Skeletal muscle tissue (tissue), 4 donors: ENCODE results near the gene EXTL1. TPM values are rescaled to one million over a fixed set of nuclear protein-coding genes. Genes with fewer than 3 reads are reported as not detected.

Experiments
- H3K27ac ChIP-seq: one replicate; pipeline ENCODE4 v1.7.0; 2013; ENCODE audit warnings: mild to moderate bottlenecking, low read depth, low read length, inconsistent platforms
- H3K27me3 ChIP-seq, 3 donors: one replicate each; pipeline ENCODE4 v1.7.0; 2013; ENCODE audit warnings: low read length in 3 of 3; ENCODE audit not compliant: control insufficient read depth in 3 of 3, insufficient read depth in 3 of 3
- H3K36me3 ChIP-seq, 3 donors: one replicate each; pipeline ENCODE4 v1.7.0; 2013; ENCODE audit warnings: low read length in 3 of 3; ENCODE audit not compliant: control insufficient read depth in 3 of 3, insufficient read depth in 3 of 3
- H3K4me1 ChIP-seq, 3 donors: one replicate each; pipeline ENCODE4 v1.7.0; 2013; ENCODE audit warnings: low read length in 3 of 3, mild to moderate bottlenecking in 3 of 3; ENCODE audit not compliant: control insufficient read depth in 3 of 3, insufficient read depth in 3 of 3
- H3K4me3 ChIP-seq, 3 donors: one replicate each; pipeline ENCODE4 v1.7.0; 2013; ENCODE audit warnings: low read length in 3 of 3
- H3K9ac ChIP-seq, 3 donors: one replicate each; pipeline ENCODE4 v1.7.0; 2013; ENCODE audit warnings: low read length in 3 of 3, mild to moderate bottlenecking in 3 of 3, moderate library complexity in 2 of 3, low read depth in 1 of 3
- H3K9me3 ChIP-seq, 3 donors: one replicate each; pipeline ENCODE4 v1.7.0; 2013; ENCODE audit warnings: low read length in 3 of 3; ENCODE audit not compliant: control insufficient read depth in 3 of 3
- total RNA-seq: library from RNA; depleted of rRNA; stranded (reverse); fragments of >200 nt; gene quantifications from one replicate; pipeline ENCODE4 v1.2.3, GENCODE V29; 2014
- donor health status: Osteomylitis.

EXTL1 gene
- total RNA-seq, 1 donor from 2014 or later = 0.52 TPM

DNA sequence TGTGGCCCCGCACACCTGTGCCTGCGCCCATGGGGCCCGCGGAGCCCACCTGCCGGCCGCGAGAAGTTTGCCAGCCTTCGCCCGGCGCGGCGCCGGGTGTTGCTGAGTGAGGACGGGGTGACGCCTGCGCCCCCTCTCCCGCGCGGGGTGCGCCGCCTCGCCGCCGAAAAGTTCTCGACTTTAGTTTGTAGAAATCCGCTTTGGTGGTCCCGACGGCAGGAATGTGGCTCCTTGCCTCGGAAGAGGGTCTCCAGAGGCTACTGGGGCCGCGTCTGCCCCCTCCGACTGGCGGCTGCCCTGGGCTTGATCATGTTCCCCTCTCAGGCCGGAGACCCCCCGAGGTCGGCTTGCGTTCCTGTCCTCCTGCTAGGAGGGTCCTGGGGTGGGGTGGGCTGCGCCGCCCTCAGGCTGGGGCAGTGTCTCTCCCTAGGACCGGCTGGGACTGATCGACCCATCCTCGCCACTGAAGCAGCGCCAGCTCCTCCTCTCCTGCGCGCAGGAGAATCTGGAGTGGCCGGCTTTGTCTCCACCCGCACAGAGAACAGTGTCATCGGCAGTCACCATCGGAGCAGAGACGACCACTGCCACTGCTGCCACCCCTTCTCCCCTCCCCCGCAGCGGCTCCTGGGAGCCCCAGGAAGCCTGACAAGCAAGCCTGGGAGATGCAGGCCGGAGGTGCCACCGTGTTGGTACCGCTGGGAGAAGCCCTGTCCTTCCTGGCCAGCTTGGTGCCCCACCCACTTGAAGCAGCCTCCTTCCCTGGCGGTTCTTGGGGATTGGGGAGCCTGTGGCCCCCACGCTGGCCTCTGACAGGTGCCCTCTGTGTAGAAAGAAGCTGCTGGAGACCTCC lies 24.9 kb downstream of the EXTL1 start:
- Histone ChIP-seq H3K9me3 (no peaks in the 10 kb centered on the region), H3K4me3 (peak overlapping the region in 2 of 3 donors; percentile 54 to 56), H3K36me3 (peaks cover 0 to 4% (median 3%) of the 10 kb centered on the region in 3 donors), H3K9ac (peak overlapping the region in 2 of 3 donors; percentile 59 to 74), H3K27me3 (peaks cover 8 to 22% (median 18%) of the 10 kb centered on the region in 3 donors), H3K4me1 (peaks cover 0 to 43% (median 42%) of the 10 kb centered on the region in 3 donors), H3K27ac (peak overlapping the region; percentile 16)

GRCh38 chr1:26047278-26047874 lies 25.8 kb downstream of the EXTL1 start:
- H3K4me3 ChIP-seq = no peak overlapping the region
- H3K27ac ChIP-seq = peak overlapping the region; percentile 16
- peaks cover 8 to 22% (median 18%) of the 10 kb centered on the region in 3 donors for H3K27me3 ChIP-seq

DNA sequence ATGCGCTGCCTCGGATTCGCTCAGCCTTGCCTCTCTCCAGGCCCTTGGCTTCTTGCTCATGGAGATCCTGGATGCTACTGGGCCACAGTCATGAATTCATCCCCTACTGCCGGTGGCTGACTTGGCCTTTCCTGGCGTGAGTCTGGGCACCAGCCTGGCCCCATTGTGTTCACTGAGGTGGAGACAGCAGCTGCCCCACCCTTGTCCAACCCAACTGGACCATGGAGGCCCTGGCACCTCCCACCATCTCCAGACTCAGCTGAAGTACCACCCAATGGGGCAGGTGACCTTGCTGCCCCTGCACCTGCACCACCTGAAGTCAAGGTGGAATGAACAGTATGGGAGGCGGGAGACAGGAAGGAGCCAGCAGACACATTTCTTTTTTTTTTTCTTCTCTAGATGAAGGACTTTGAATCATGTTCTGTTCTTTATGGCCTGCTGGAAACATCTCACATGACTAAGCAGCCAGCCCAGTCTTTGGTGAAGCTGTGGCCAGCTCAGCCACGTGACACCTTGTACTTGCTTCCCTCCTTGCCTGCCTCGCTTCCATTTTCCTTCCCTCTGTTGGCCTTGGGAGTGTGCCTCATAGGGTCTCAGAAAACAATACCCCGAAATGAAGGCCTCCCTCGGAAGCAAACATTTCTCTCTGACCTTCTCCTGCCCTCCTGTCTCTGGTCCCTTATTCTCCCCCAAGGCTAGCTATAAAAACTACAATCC lies 28.1 kb downstream of the EXTL1 start:
- H3K27me3 ChIP-seq = peaks cover under 1 to 13% (median 8%) of the 10 kb centered on the region in 3 donors
- peak overlapping the region in 1 of 3 donors; percentile 23 for H3K9ac ChIP-seq
- H3K36me3 ChIP-seq = peaks cover 23 to 26% (median 26%) of the 10 kb centered on the region in 3 donors
- no peaks in the 10 kb centered on the region for H3K9me3 ChIP-seq
- peaks cover 0 to 45% (median 33%) of the 10 kb centered on the region in 3 donors for H3K4me1 ChIP-seq
- H3K4me3 ChIP-seq = no peak overlapping the region
- peak overlapping the region; percentile 78 for H3K27ac ChIP-seq

More at GRCh38 chr1:26047278-26047874, 25.8 kb downstream of the EXTL1 start:
- Histone ChIP-seq H3K4me1 (peaks cover 0 to 45% (median 42%) of the 10 kb centered on the region in 3 donors), H3K9me3 (no peaks in the 10 kb centered on the region), H3K9ac (peak overlapping the region in 2 of 3 donors; percentile 33 to 59), H3K36me3 (peaks cover 6 to 9% (median 6%) of the 10 kb centered on the region in 3 donors)

- Histone ChIP-seq H3K9ac (peak overlapping the region in 1 of 3 donors; percentile 23), H3K4me3 (no peak overlapping the region), H3K27me3 (peaks cover 0 to 13% (median 8%) of the 10 kb centered on the region in 3 donors), H3K27ac (peak overlapping the region; percentile 78), H3K9me3 (no peaks in the 10 kb centered on the region), H3K4me1 (peaks cover 0 to 43% (median 32%) of the 10 kb centered on the region in 3 donors), H3K36me3 (peaks cover 28 to 31% (median 30%) of the 10 kb centered on the region in 3 donors)
Observed at GRCh38 chr1:26050248-26050640, 28.7 kb downstream of the EXTL1 start.

GRCh38 chr1:26053718-26054560 lies 32.4 kb downstream of the EXTL1 start:
- peaks cover 0 to 2% (median 0%) of the 10 kb centered on the region in 3 donors for H3K27me3 ChIP-seq
- H3K4me1 ChIP-seq = peaks cover 13 to 52% (median 37%) of the 10 kb centered on the region in 3 donors
- H3K9me3 ChIP-seq = no peaks in the 10 kb centered on the region
- peaks cover 57 to 64% (median 61%) of the 10 kb centered on the region in 3 donors for H3K36me3 ChIP-seq
- H3K4me3 ChIP-seq = no peak overlapping the region
- H3K27ac ChIP-seq = peak overlapping the region; percentile 41
- peak overlapping the region in 1 of 3 donors; percentile 55 for H3K9ac ChIP-seq

DNA sequence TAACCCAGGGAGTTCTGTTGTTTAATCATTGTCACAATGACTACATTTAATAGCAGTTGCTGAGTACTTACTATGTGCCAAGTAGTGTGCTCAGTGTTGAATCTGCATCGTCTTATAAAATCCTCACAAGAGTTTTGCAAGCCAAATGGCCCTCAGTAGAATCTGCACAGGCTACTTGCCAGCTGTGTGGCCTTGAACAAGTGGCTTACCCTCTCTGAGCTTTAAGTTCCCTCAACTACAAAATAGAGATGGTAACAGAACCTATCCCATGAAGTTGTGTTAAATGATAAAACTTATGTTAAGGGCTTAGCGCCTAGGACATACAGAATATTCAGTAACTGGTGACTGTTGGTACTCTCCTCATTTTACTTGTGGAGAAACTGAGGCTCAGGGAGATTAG lies 33.5 kb downstream of the EXTL1 start:
- H3K27ac ChIP-seq = peak overlapping the region; percentile 1
- H3K36me3 ChIP-seq = peaks cover 66 to 74% (median 71%) of the 10 kb centered on the region in 3 donors
- peaks cover 21 to 56% (median 39%) of the 10 kb centered on the region in 3 donors for H3K4me1 ChIP-seq
- peaks cover 0 to 2% (median 0%) of the 10 kb centered on the region in 3 donors for H3K27me3 ChIP-seq
- H3K9ac ChIP-seq = no peak overlapping the region
- no peak overlapping the region for H3K4me3 ChIP-seq
- H3K9me3 ChIP-seq = no peaks in the 10 kb centered on the region

DNA sequence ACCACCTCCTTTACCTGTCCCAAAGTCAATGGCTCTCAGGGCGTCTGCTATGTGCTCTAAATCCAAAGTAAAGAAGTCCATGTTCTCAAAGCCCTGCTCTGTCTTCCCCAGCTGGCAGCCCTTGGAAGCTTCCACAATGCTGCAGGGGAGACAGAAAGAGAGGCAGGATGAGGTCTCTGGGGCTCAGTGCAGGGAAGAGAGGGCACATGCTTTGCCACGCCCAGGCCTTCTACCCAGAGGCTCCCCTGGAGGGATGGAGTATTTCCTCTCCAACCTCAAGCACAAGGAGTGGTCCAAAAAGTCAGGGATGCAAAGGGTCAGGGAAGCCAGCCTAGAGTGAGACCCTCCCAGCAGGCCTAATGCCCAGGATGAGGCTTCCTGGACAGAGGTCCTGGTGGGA lies 35.6 kb downstream of the EXTL1 start:
- Histone ChIP-seq H3K27me3 (peaks cover 0 to 2% (median 0%) of the 10 kb centered on the region in 3 donors), H3K36me3 (peaks cover 65 to 82% (median 78%) of the 10 kb centered on the region in 3 donors), H3K4me1 (peaks cover 37 to 72% (median 54%) of the 10 kb centered on the region in 3 donors)

GRCh38 chr1:26058052-26058595 lies 36.5 kb downstream of the EXTL1 start:
- Histone ChIP-seq H3K27me3 (peaks cover 0 to 2% (median 0%) of the 10 kb centered on the region in 3 donors), H3K4me3 (no peak overlapping the region), H3K4me1 (peaks cover 44 to 79% (median 61%) of the 10 kb centered on the region in 3 donors), H3K36me3 (peaks cover 68 to 80% (median 76%) of the 10 kb centered on the region in 3 donors), H3K27ac (peak overlapping the region; percentile 19), H3K9me3 (no peaks in the 10 kb centered on the region), H3K9ac (peak overlapping the region in 1 of 3 donors; percentile 57)

More for the DNA sequence above, 35.6 kb downstream of the EXTL1 start:
- H3K9ac ChIP-seq = peak overlapping the region in 1 of 3 donors; percentile 57
- no peaks in the 10 kb centered on the region for H3K9me3 ChIP-seq
- peak overlapping the region; percentile 19 for H3K27ac ChIP-seq
- no peak overlapping the region for H3K4me3 ChIP-seq
